T-helper 1 cell treated with Interleukin-12 subunit alpha and Interleukin-12 subunit beta and Interleukin-4 antibody, amounts not matched to agents 30 ng/mL and 1 ng/mL, for 36 hours (primary cell): Measurements from ENCODE around the gene NGLY1. TPM values are rescaled to one million over a fixed set of nuclear protein-coding genes. Genes with fewer than 3 reads are reported as not detected.

Source experiments
- intact Hi-C: fragments of 100-400 bp; cut with micrococcal nuclease; formaldehyde crosslinking; loops from one replicate; pipeline ENCODE4 v1.15.1; 2024
- total RNA-seq: library from RNA; stranded (reverse); gene quantifications from 2 replicates; pipeline ENCODE4 v1.2.3, GENCODE V29; 2022

The NGLY1 gene
- total RNA-seq, 1 donor from 2014 or later, result 61.7 TPM

- intact Hi-C loops, result no loop called here
These were observed 69.8 kb downstream of the NGLY1 start for GRCh38 chr3:25713341-25713985.

GRCh38 chr3:25711090-25711489, 72.2 kb downstream of the NGLY1 start:
- intact Hi-C loops, result no loop called here

- intact Hi-C loops, result no loop called here
These were observed 75.2 kb downstream of the NGLY1 start for GRCh38 chr3:25708036-25708435.

- intact Hi-C loops, result no loop called here
These were observed 75.8 kb downstream of the NGLY1 start for GRCh38 chr3:25707268-25707926.

GRCh38 chr3:25706213-25706612, 77.0 kb downstream of the NGLY1 start:
- intact Hi-C loops, result no loop called here

- intact Hi-C loops, result no loop called here
These were observed 85.7 kb downstream of the NGLY1 start for GRCh38 chr3:25697553-25697952.

- intact Hi-C loops, result no loop called here
These were observed 87.4 kb downstream of the NGLY1 start for GRCh38 chr3:25695731-25696420.

- intact Hi-C loops, result no loop called here
These were observed 90.0 kb downstream of the NGLY1 start for GRCh38 chr3:25693238-25693637.

- intact Hi-C loops, result no loop called here
These were observed 90.9 kb downstream of the NGLY1 start for GRCh38 chr3:25692341-25692740.

GRCh38 chr3:25690768-25691533, 92.3 kb downstream of the NGLY1 start:
- intact Hi-C loops, result no loop called here

- intact Hi-C loops, result no loop called here
These were observed 94.0 kb downstream of the NGLY1 start for GRCh38 chr3:25689226-25689625.

GRCh38 chr3:25687742-25688141, 95.5 kb downstream of the NGLY1 start:
- intact Hi-C loops, result no loop called here

- intact Hi-C loops, result no loop called here
These were observed 96.5 kb downstream of the NGLY1 start for GRCh38 chr3:25686766-25687165.

GRCh38 chr3:25683882-25684281, 99.4 kb downstream of the NGLY1 start:
- intact Hi-C loops, result no loop called here

- intact Hi-C loops, result no loop called here
These were observed 99.8 kb downstream of the NGLY1 start for GRCh38 chr3:25683410-25683809.

- intact Hi-C loops, result no loop called here
These were observed 103.5 kb downstream of the NGLY1 start for GRCh38 chr3:25679642-25680302.

GRCh38 chr3:25679166-25679565, 104.1 kb downstream of the NGLY1 start:
- intact Hi-C loops, result no loop called here

- intact Hi-C loops, result no loop called here
These were observed 104.7 kb downstream of the NGLY1 start for GRCh38 chr3:25678581-25678980.

- intact Hi-C loops, result no loop called here
These were observed 106.1 kb downstream of the NGLY1 start for GRCh38 chr3:25677121-25677520.

- intact Hi-C loops, result no loop called here
These were observed 108.6 kb downstream of the NGLY1 start for GRCh38 chr3:25674670-25675069.

GRCh38 chr3:25673738-25674298, 109.4 kb downstream of the NGLY1 start:
- intact Hi-C loops, result no loop called here
